ENCODE measurements around the gene ADGRG3.

DNA sequence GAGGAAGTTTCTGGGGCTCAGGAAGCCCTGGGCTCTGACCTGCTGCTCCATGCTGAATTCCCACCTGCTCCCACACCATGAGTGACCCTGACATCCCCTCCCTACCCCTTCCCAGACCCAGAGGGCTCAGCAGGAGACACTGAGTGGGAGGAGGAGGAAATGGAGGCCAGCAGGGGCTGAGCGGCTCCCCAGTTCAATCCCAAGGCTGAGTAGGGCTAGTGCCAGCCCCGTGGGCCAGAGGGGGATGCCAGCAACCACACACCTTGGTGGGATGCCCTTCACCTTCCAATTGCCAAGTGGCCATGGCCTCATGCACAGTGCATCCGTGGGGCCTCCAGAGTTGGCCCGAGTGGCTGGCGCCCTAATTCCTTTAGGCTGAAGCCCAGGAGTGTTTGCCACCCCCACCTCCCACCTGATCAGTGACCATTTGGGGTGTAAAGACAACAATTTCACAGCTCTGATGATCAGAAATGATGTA, 1.0 kb upstream of the ADGRG3 start:
- no peak for TF ChIP-seq POLR2A (IDR thresholded peaks at IDR 0.05)
- TF ChIP-seq, protein P1, sequence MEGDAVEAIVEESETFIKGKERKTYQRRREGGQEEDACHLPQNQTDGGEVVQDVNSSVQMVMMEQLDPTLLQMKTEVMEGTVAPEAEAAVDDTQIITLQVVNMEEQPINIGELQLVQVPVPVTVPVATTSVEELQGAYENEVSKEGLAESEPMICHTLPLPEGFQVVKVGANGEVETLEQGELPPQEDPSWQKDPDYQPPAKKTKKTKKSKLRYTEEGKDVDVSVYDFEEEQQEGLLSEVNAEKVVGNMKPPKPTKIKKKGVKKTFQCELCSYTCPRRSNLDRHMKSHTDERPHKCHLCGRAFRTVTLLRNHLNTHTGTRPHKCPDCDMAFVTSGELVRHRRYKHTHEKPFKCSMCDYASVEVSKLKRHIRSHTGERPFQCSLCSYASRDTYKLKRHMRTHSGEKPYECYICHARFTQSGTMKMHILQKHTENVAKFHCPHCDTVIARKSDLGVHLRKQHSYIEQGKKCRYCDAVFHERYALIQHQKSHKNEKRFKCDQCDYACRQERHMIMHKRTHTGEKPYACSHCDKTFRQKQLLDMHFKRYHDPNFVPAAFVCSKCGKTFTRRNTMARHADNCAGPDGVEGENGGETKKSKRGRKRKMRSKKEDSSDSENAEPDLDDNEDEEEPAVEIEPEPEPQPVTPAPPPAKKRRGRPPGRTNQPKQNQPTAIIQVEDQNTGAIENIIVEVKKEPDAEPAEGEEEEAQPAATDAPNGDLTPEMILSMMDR (IDR thresholded peaks at IDR 0.05): no peak
